ENCODE results near the gene UNC45A.

DNA sequence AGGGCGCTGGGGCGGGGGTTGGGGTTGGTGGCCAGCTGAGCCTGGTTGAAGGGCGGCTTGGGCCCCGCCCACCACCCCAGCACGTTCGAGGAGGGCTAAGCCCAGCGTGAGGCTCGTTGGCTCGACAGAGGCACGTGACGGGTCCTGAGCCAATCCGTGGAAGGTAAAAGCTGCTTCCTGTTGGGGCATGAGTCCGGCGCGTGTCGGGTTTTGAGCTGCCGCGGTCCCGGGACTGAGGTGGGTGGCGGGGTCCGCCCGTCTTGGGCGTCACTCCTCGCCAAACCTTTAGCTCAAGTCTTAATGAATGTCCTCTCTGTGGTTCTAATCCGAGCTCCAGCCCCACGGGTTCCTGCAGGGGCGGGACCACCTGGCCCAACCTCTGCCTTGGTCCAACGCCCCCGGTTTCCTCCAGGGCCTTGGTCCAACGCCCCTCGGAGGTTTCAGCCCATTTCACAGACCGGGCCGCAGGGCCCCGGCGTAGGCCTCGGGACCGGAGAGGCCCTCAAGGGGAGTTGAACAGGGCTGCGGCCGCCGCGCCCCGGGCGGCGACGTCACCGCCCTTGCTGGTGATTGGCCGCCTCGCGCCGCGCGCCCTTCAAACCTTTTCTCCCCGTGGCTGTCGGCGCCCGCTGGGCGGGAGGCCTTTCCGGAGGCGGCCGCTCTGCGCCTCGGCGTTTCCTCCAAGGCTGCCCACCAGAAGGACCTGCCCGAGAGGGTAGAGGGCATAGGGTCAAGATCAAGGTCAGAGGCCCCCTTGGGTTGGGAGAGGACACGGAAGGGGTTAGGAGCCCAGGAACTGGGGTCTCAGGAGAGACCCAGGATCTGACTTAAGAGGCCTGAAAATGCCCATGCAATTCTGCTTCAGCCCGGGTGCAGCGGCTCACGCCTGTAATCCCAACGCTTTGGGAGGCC is 19.9 kb downstream of the UNC45A start, which contains the start of gene RCCD1:
- TF ChIP-seq EZH2 (IDR thresholded peaks at IDR 0.05; ENCODE audit: borderline replicate concordance, insufficient read depth, low read depth, low read length, poor library complexity, severe bottlenecking) = no peak
- TF ChIP-seq, protein P1, sequence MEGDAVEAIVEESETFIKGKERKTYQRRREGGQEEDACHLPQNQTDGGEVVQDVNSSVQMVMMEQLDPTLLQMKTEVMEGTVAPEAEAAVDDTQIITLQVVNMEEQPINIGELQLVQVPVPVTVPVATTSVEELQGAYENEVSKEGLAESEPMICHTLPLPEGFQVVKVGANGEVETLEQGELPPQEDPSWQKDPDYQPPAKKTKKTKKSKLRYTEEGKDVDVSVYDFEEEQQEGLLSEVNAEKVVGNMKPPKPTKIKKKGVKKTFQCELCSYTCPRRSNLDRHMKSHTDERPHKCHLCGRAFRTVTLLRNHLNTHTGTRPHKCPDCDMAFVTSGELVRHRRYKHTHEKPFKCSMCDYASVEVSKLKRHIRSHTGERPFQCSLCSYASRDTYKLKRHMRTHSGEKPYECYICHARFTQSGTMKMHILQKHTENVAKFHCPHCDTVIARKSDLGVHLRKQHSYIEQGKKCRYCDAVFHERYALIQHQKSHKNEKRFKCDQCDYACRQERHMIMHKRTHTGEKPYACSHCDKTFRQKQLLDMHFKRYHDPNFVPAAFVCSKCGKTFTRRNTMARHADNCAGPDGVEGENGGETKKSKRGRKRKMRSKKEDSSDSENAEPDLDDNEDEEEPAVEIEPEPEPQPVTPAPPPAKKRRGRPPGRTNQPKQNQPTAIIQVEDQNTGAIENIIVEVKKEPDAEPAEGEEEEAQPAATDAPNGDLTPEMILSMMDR (IDR thresholded peaks at IDR 0.05) = no peak
